Duodenal mucosa (tissue), 2 donors: ENCODE measurements around the gene PLP2.
"Not testable (repeated sequence)": the region's sequence is repeated elsewhere in the genome, so short reads cannot be mapped to it uniquely, and the experiment has no call there.

Source experiments
- H3K27ac ChIP-seq: one replicate; pipeline ENCODE4 v1.7.0; 2013; ENCODE audit warnings: low read depth, low read length
- H3K27me3 ChIP-seq, 2 donors: one replicate each; pipeline ENCODE4 v1.7.0; 2013; ENCODE audit warnings: low read length in 2 of 2, control low read depth in 1 of 2; ENCODE audit not compliant: insufficient read depth in 2 of 2, control insufficient read depth in 1 of 2
- H3K36me3 ChIP-seq, 2 donors: one replicate each; pipeline ENCODE4 v1.7.0; 2013; ENCODE audit warnings: low read length in 2 of 2, control low read depth in 1 of 2; ENCODE audit not compliant: insufficient read depth in 2 of 2, control insufficient read depth in 1 of 2
- H3K4me1 ChIP-seq, 2 donors: one replicate each; pipeline ENCODE4 v1.7.0; 2013; ENCODE audit warnings: low read length in 2 of 2, control low read depth in 1 of 2; ENCODE audit not compliant: insufficient read depth in 2 of 2, control insufficient read depth in 1 of 2
- H3K4me3 ChIP-seq, 2 donors: one replicate each; pipeline ENCODE4 v1.7.0; 2013; ENCODE audit warnings: low read length in 2 of 2, low read depth in 1 of 2
- H3K9ac ChIP-seq, 2 donors: one replicate each; pipeline ENCODE4 v1.7.0; 2013; ENCODE audit warnings: low read length in 2 of 2, low read depth in 1 of 2
- H3K9me3 ChIP-seq, 2 donors: one replicate each; pipeline ENCODE4 v1.7.0; 2013; ENCODE audit warnings: low read length in 2 of 2, control low read depth in 1 of 2; ENCODE audit not compliant: control insufficient read depth in 1 of 2

Gene PLP2, protein sequence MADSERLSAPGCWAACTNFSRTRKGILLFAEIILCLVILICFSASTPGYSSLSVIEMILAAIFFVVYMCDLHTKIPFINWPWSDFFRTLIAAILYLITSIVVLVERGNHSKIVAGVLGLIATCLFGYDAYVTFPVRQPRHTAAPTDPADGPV

DNA sequence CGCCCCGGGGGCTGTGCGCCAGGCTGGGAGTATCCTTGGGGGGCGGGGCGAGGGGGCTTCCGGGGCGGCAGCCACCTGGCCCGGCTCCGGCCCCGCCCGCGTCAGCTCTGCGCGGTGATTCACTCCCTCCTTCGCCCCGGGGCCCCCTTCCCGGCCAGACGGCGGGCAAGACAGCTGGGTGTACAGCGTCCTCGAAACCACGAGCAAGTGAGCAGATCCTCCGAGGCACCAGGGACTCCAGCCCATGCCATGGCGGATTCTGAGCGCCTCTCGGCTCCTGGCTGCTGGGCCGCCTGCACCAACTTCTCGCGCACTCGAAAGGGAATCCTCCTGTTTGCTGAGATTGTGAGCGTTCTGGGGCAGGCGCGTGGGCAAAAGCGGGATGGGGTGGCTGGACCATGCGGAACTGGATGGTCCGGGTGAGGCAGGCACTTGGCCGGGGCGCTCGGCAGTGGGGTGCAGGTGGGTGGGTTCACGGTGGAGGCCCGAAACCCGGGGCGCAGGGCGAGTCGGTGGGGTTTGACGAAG is at the start of gene PLP2:
Gene PLP2 (plus strand): TSS at position 147 of the 528 bp plus-strand sequence. CDS start 103 bp downstream, at position 250.
- H3K9me3 ChIP-seq: no peaks in the 10 kb centered on the region
- peak within 1 kb of the TSS; percentile 81 for H3K27ac ChIP-seq
- peaks cover 5 to 17% of the 10 kb centered on the region in 2 donors for H3K36me3 ChIP-seq
- H3K4me3 ChIP-seq: peak within 1 kb of the TSS; percentile 68 to 81
- H3K4me1 ChIP-seq: peaks cover 19 to 26% of the 10 kb centered on the region in 2 donors
- peak within 1 kb of the TSS; percentile 70 to 86 for H3K9ac ChIP-seq
- no peaks in the 10 kb centered on the region for H3K27me3 ChIP-seq

- H3K9ac ChIP-seq: peak overlapping the region in 1 of 2 donors; percentile 82
Measured at GRCh38 chrX:49122499-49122898, 49.2 kb upstream of the PLP2 start.

GRCh38 chrX:49127742-49128258 is 43.9 kb upstream of the PLP2 start:
- not testable (repeated sequence) for H3K4me3 ChIP-seq, H3K4me1 ChIP-seq, H3K36me3 ChIP-seq, H3K9me3 ChIP-seq, H3K27ac ChIP-seq, H3K9ac ChIP-seq, H3K27me3 ChIP-seq

More at GRCh38 chrX:49122499-49122898, 49.2 kb upstream of the PLP2 start:
- no peak overlapping the region for H3K27ac ChIP-seq
- peaks cover 7 to 8% of the 10 kb centered on the region in 2 donors for H3K4me1 ChIP-seq
- H3K27me3 ChIP-seq: no peaks in the 10 kb centered on the region
- H3K36me3 ChIP-seq: peaks cover 0 to 9% of the 10 kb centered on the region in 2 donors
- H3K9me3 ChIP-seq: no peaks in the 10 kb centered on the region
- peak overlapping the region; percentile 84 to 90 for H3K4me3 ChIP-seq

- no peaks in the 10 kb centered on the region for H3K36me3 ChIP-seq
- H3K9me3 ChIP-seq: no peaks in the 10 kb centered on the region
Measured at GRCh38 chrX:49129427-49129826, 42.3 kb upstream of the PLP2 start.

GRCh38 chrX:49132275-49132674 is 39.4 kb upstream of the PLP2 start:
- not testable (repeated sequence) for H3K9ac ChIP-seq, H3K9me3 ChIP-seq, H3K27me3 ChIP-seq, H3K4me3 ChIP-seq, H3K36me3 ChIP-seq, H3K4me1 ChIP-seq, H3K27ac ChIP-seq

More at GRCh38 chrX:49129427-49129826, 42.3 kb upstream of the PLP2 start:
- H3K27ac ChIP-seq: no peak overlapping the region
- H3K9ac ChIP-seq: no peak overlapping the region
- H3K4me1 ChIP-seq: no peaks in the 10 kb centered on the region
- no peak overlapping the region for H3K4me3 ChIP-seq
- H3K27me3 ChIP-seq: no peaks in the 10 kb centered on the region

DNA sequence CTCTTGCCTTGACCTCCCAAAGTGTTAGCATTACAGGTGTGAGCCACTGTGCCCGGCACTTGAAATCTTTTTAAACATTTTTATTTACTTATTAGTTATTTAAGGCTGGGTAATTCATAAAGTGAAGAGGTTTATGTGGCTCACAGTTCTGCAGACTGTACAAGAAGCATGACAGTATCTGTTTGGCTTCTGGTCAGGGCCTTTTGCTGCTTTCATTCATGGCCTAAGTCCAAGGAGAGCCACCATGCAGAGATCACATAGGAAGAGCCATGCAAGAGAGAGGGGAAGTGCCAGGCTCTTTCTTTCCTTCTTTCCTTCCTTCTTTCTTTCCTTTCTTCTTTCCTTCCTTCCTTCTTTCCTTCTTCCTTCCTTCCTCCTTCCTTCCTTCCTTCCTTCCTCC is 37.9 kb upstream of the PLP2 start:
- H3K27ac ChIP-seq: no peak overlapping the region
- H3K9me3 ChIP-seq: no peaks in the 10 kb centered on the region
- H3K36me3 ChIP-seq: no peaks in the 10 kb centered on the region
- H3K4me3 ChIP-seq: no peak overlapping the region
- H3K9ac ChIP-seq: no peak overlapping the region
- H3K4me1 ChIP-seq: no peaks in the 10 kb centered on the region
- no peaks in the 10 kb centered on the region for H3K27me3 ChIP-seq

DNA sequence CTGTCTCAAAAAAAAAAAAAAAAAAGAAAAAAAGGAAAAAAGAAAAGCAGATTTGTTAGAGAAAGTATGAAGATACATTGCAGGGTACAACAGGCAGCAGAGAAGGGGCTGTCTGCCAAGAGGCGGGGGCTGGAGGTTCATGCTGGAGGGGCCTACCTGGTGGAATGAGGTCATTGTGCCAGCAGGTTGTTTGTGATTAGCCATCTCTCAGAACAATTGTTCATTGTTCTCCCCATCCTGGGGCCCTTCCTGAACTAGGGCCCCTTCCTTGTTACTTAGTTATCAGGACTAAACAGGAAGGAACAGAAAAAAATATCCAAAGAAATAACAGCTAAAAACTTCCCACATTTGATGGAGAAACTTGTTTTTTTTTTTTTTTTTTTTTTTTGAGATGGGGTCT is 34.2 kb upstream of the PLP2 start:
- Histone ChIP-seq H3K9ac (no peak overlapping the region), H3K27ac (no peak overlapping the region), H3K36me3 (no peaks in the 10 kb centered on the region), H3K4me1 (no peaks in the 10 kb centered on the region), H3K27me3 (no peaks in the 10 kb centered on the region), H3K9me3 (peaks cover 13 to 21% of the 10 kb centered on the region in 2 donors), H3K4me3 (no peak overlapping the region)

DNA sequence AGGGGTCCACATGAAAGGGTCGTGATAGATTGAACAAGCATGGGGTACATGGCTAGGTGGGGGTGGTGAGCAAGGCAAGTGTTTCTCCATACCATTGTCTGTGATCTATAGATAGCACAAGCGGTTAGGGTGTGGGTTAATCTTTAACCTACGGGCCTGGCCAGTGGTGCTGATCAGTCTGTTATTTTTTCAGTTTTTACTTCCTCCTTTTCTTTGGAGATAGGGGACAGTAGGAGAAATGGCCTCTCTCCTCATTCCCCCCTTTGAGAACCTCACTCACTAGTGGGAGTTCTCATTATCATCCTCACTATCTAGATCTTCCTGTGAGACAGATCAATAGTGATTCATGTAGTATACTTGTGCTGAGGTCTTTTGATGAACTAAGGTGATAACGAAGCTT is 32.0 kb upstream of the PLP2 start:
- no peak overlapping the region for H3K27ac ChIP-seq

DNA sequence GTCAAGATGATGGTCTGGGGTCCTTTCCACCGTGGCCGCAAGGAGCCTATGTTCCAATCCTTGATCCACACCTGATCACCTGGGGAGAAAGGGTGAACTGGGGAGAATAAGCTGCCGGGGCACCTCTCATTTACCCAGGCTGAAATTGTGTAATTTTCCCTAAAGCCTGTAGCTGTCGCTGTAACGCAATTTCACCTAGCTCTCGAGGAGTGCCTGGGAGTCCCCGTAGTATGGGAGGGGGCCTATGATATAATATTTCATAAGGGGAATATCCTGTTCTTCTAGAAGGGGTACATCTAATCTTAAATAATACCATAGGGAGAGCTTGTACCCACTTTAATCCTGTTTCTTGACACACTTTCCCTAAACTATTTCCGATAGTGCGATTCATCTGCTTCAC is 29.4 kb upstream of the PLP2 start:
- not testable (repeated sequence) for H3K36me3 ChIP-seq, H3K4me3 ChIP-seq, H3K27ac ChIP-seq, H3K4me1 ChIP-seq, H3K27me3 ChIP-seq, H3K9ac ChIP-seq
- peaks cover 13 to 21% of the 10 kb centered on the region in 2 donors for H3K9me3 ChIP-seq

More for the DNA sequence above, 32.0 kb upstream of the PLP2 start:
- H3K27me3 ChIP-seq: no peaks in the 10 kb centered on the region
- H3K4me3 ChIP-seq: no peak overlapping the region
- H3K9me3 ChIP-seq: peaks cover 13 to 21% of the 10 kb centered on the region in 2 donors
- H3K36me3 ChIP-seq: no peaks in the 10 kb centered on the region
- H3K4me1 ChIP-seq: no peaks in the 10 kb centered on the region
- no peak overlapping the region for H3K9ac ChIP-seq

DNA sequence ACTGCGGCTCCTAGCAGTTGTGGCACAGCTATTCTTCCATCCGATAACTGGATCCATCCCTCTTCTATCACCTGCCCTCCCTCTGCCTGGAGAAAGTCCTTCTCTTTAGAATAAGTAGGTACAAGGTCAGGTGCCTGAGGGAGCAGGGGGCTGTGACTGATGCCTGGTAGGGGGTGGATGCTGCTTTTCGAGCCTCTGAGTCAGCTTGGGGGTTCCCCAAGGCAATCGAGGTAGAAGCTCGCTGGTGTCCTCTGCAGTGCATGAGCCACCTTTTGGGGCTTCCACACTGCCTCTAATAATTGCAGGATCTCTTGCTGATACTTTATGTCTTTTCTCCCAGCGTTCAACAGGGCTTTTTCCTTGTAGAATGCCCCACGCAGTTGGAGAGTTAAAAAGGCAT is 28.5 kb upstream of the PLP2 start:
- not testable (repeated sequence) for H3K4me1 ChIP-seq, H3K4me3 ChIP-seq, H3K36me3 ChIP-seq, H3K27ac ChIP-seq, H3K9ac ChIP-seq, H3K27me3 ChIP-seq
- H3K9me3 ChIP-seq: peaks cover 13 to 21% of the 10 kb centered on the region in 2 donors
